ENCODE results near the gene AJM1. TPM values are rescaled to one million over a fixed set of nuclear protein-coding genes. Genes with fewer than 3 reads are reported as not detected.

The AJM1 gene
- total RNA-seq, 1 experiment from 2014 or later, result 7.1 TPM

- TF ChIP-seq CTCF (IDR thresholded peaks at IDR 0.05 in 2 of 3, conservative IDR thresholded peaks at IDR 0.05 in 1 of 3; ENCODE audit: borderline replicate concordance in 1 of 3, insufficient read depth in 1 of 3, low read depth in 2 of 3, low read length in 2 of 3) (no peak), ELF1 (IDR thresholded peaks at IDR 0.05; ENCODE audit: borderline replicate concordance, low read depth) (no peak), RAD21 (IDR thresholded peaks at IDR 0.05; ENCODE audit: low read depth) (no peak)
These were observed 48.4 kb downstream of the AJM1 start (continued) for GRCh38 chr9:136890661-136891060.

Small RNAs within 50 kb of the gene (microRNA-seq; reads per million reads assigned to microRNA genes)
- not detected for gene MIR4292 (ENCODE audit: borderline number of aligned reads)
- 2.4 reads per million for gene MIR4479 (ENCODE audit: borderline number of aligned reads)

Other genes starting within 250 kb of the AJM1 start
- gene EGFL7, start 179.6 kb upstream of the AJM1 start, total RNA-seq (2021; ENCODE audit: unreplicated experiment), result 82.0 TPM
- gene AGPAT2, start 155.0 kb upstream of the AJM1 start, total RNA-seq (2021; ENCODE audit: unreplicated experiment), result 86.0 TPM
- gene DIPK1B, start 129.9 kb upstream of the AJM1 start, total RNA-seq (2021; ENCODE audit: unreplicated experiment), result 15.6 TPM
- gene LCN10, start 99.5 kb upstream of the AJM1 start, total RNA-seq (2021; ENCODE audit: unreplicated experiment), result not detected
- not detected for gene LCN6, start 94.0 kb upstream of the AJM1 start, total RNA-seq (2021; ENCODE audit: unreplicated experiment)
- gene LCN8, start 84.2 kb upstream of the AJM1 start, total RNA-seq (2021; ENCODE audit: unreplicated experiment), result not detected
- 0.76 TPM for gene LCN15, start 78.0 kb upstream of the AJM1 start, total RNA-seq (2021; ENCODE audit: unreplicated experiment)
- 73.6 TPM for gene TMEM141, start 51.1 kb upstream of the AJM1 start, total RNA-seq (2021; ENCODE audit: unreplicated experiment)
- gene CCDC183, start 46.1 kb upstream of the AJM1 start, total RNA-seq (2021; ENCODE audit: unreplicated experiment), result 2.8 TPM
- gene RABL6, start 34.5 kb upstream of the AJM1 start, total RNA-seq (2021; ENCODE audit: unreplicated experiment), result 98.6 TPM
- 148 TPM for gene PHPT1, start 6.9 kb downstream of the AJM1 start, total RNA-seq (2021; ENCODE audit: unreplicated experiment)
- 17.3 TPM for gene MAMDC4, start 9.9 kb downstream of the AJM1 start, total RNA-seq (2021; ENCODE audit: unreplicated experiment)
- 311 TPM for gene EDF1, start 23.8 kb downstream of the AJM1 start, total RNA-seq (2021; ENCODE audit: unreplicated experiment)
- gene TRAF2, start 44.0 kb downstream of the AJM1 start, total RNA-seq (2021; ENCODE audit: unreplicated experiment), result 28.4 TPM
- gene FBXW5, start 102.3 kb downstream of the AJM1 start, total RNA-seq (2021; ENCODE audit: unreplicated experiment), result 88.0 TPM
- 2.1 TPM for gene C8G, start 102.8 kb downstream of the AJM1 start, total RNA-seq (2021; ENCODE audit: unreplicated experiment)
- 4.2 TPM for gene LCN12, start 109.8 kb downstream of the AJM1 start, total RNA-seq (2021; ENCODE audit: unreplicated experiment)
- 3.1 TPM for gene PTGDS, start 135.0 kb downstream of the AJM1 start, total RNA-seq (2021; ENCODE audit: unreplicated experiment)
- 0.44 TPM for gene LCNL1, start 140.5 kb downstream of the AJM1 start, total RNA-seq (2021; ENCODE audit: unreplicated experiment)
- 89.0 TPM for gene PAXX, start 149.9 kb downstream of the AJM1 start, total RNA-seq (2021; ENCODE audit: unreplicated experiment)
- 8.4 TPM for gene CLIC3, start 154.1 kb downstream of the AJM1 start, total RNA-seq (2021; ENCODE audit: unreplicated experiment)
- 114 TPM for gene ABCA2, start 185.8 kb downstream of the AJM1 start, total RNA-seq (2021; ENCODE audit: unreplicated experiment)
- gene FUT7, start 189.6 kb downstream of the AJM1 start, total RNA-seq (2021; ENCODE audit: unreplicated experiment), result not detected
- gene NPDC1, start 203.7 kb downstream of the AJM1 start, total RNA-seq (2021; ENCODE audit: unreplicated experiment), result 98.8 TPM
- 32.5 TPM for gene ENTPD2, start 211.6 kb downstream of the AJM1 start, total RNA-seq (2021; ENCODE audit: unreplicated experiment)
- 71.7 TPM for gene SAPCD2, start 228.1 kb downstream of the AJM1 start, total RNA-seq (2021; ENCODE audit: unreplicated experiment)
- gene UAP1L1, start 235.0 kb downstream of the AJM1 start, total RNA-seq (2021; ENCODE audit: unreplicated experiment), result 11.0 TPM
- 50.9 TPM for gene MAN1B1, start 244.5 kb downstream of the AJM1 start, total RNA-seq (2021; ENCODE audit: unreplicated experiment)